Esophagus muscularis mucosa (tissue), 4 donors: Measurements from ENCODE around the gene TMEM169. TPM values are rescaled to one million over a fixed set of nuclear protein-coding genes. Genes with fewer than 3 reads are reported as not detected.
"Not testable (repeated sequence)": the region's sequence is repeated elsewhere in the genome, so short reads cannot be mapped to it uniquely, and the experiment has no call there.

ENCODE experiments used
- DNase-seq: peaks from one replicate; pipeline ENCODE4 v3.0.0-alpha.2; 2017; ENCODE audit errors: extremely low spot score
- H3K27ac ChIP-seq, 4 donors: fragments of 200-600 bp; sonication (generic); replicated peaks in 1 of 4; 1 replicate in 3 of 4; 2 replicates in 1 of 4; pipeline ENCODE4 v1.5.1; 2016 to 2019; ENCODE audit warnings: mild to moderate bottlenecking in 1 of 4
- H3K27me3 ChIP-seq, 4 donors: fragments of 200-600 bp; sonication (generic); one replicate each; pipeline versions ENCODE4 v1.5.1 to v1.6.0; 2016 to 2019
- H3K36me3 ChIP-seq, 4 donors: fragments of 200-600 bp; sonication (generic); one replicate each; pipeline ENCODE4 v1.5.1; 2016 to 2019
- H3K4me1 ChIP-seq, 4 donors: fragments of 200-600 bp; sonication (generic); one replicate each; pipeline ENCODE4 v1.5.1; 2016 to 2019
- H3K4me3 ChIP-seq, 4 donors: fragments of 200-600 bp; sonication (generic); 1 replicate in 2 of 4; 2 replicates in 2 of 4; pipeline ENCODE4 v1.5.1; 2016 to 2019; ENCODE audit warnings: mild to moderate bottlenecking in 4 of 4, moderate library complexity in 1 of 4
- H3K9me3 ChIP-seq, 4 donors: fragments of 200-600 bp; sonication (generic); 1 replicate in 3 of 4; 2 replicates in 1 of 4; pipeline ENCODE4 v1.5.1; 2016 to 2019
- CTCF ChIP-seq, 3 experiments: fragments of 200-600 bp in 2 of 3; fragments of 450-650 bp in 1 of 3; sonication (generic) in 2 of 3; IDR thresholded peaks; one replicate each; pipeline ENCODE4 v1.5.1; 2017 to 2019; ENCODE audit warnings: antibody characterized with exemption in 3 of 3, mild to moderate bottlenecking in 2 of 3, moderate library complexity in 1 of 3
- EP300 ChIP-seq: sonication (generic); formaldehyde crosslinking; IDR thresholded peaks from one replicate; pipeline ENCODE4 v1.6.1; 2017; ENCODE audit warnings: antibody characterized with exemption
- POLR2A ChIP-seq: fragments of 450-650 bp; IDR thresholded peaks from one replicate; pipeline ENCODE4 v1.6.1; 2017; ENCODE audit warnings: antibody characterized with exemption, moderate library complexity, mild to moderate bottlenecking, low read depth
- POLR2AphosphoS5 ChIP-seq, 2 donors: sonication (generic); formaldehyde crosslinking; IDR thresholded peaks; one replicate each; pipeline ENCODE4 v1.6.1; 2017; ENCODE audit warnings: antibody characterized with exemption in 2 of 2
- WGBS: methylation state at CpG from one replicate; pipeline ENCODE4 v1.1.5; 2018; 5-methylcytosine and 5-hydroxymethylcytosine counted together
- intact Hi-C: fragments of 100-400 bp; cut with DNase I; formaldehyde crosslinking; loops from one replicate; pipeline ENCODE4 v1.15.1; 2023
- total RNA-seq, 4 donors: library from RNA; depleted of rRNA; stranded (reverse); fragments of >200 nt; gene quantifications; one replicate each; pipeline versions ENCODE4 v1.1.0 to v1.2.1, GENCODE V29; 2016

The TMEM169 gene
- total RNA-seq, 4 donors from 2014 or later: under 0.01 to 0.75 (median 0.51) TPM

- intact Hi-C loops: no loop called here
Observed at GRCh38 chr2:216074794-216075193, 6.9 kb upstream of the TMEM169 start.

GRCh38 chr2:216075510-216076485 lies 5.9 kb upstream of the TMEM169 start:
- Histone ChIP-seq H3K27ac (no peak overlapping the region), H3K4me1 (peaks cover 0 to 8% (median 5%) of the 10 kb centered on the region in 4 donors), H3K9me3 (no peaks in the 10 kb centered on the region), H3K27me3 (no peaks in the 10 kb centered on the region), H3K4me3 (no peak overlapping the region), H3K36me3 (peaks cover 0 to 16% (median 4%) of the 10 kb centered on the region in 4 donors)
- intact Hi-C loops: no loop called here
- TF ChIP-seq POLR2AphosphoS5 (IDR thresholded peaks at IDR 0.05) (no peak), EP300 (no peak), POLR2A (no peak), CTCF (IDR thresholded peaks at IDR 0.05) (no peak)
- 92% methylated on average over 6 of the region's 6 CpGs for WGBS
- DNase-seq: no peak

More at GRCh38 chr2:216074794-216075193, 6.9 kb upstream of the TMEM169 start:
- Histone ChIP-seq H3K9me3 (no peaks in the 10 kb centered on the region), H3K4me1 (no peaks in the 10 kb centered on the region), H3K27me3 (no peaks in the 10 kb centered on the region), H3K36me3 (peaks cover 0 to 16% (median 4%) of the 10 kb centered on the region in 4 donors), H3K4me3 (no peak overlapping the region), H3K27ac (no peak overlapping the region)
- WGBS: 83% methylated on average over 1 of the region's 1 CpG
- TF ChIP-seq POLR2A (no peak), CTCF (IDR thresholded peaks at IDR 0.05) (no peak), EP300 (no peak), POLR2AphosphoS5 (IDR thresholded peaks at IDR 0.05) (no peak)
- no peak for DNase-seq

- H3K4me3 ChIP-seq: no peak overlapping the region
- no peak overlapping the region for H3K27ac ChIP-seq
- peaks cover 0 to 15% (median 0%) of the 10 kb centered on the region in 4 donors for H3K36me3 ChIP-seq
- TF ChIP-seq POLR2A (no peak), POLR2AphosphoS5 (IDR thresholded peaks at IDR 0.05) (no peak), EP300 (no peak), CTCF (IDR thresholded peaks at IDR 0.05) (no peak)
- intact Hi-C loops: no loop called here
- WGBS: 88% methylated on average over 1 of the region's 1 CpG
- H3K27me3 ChIP-seq: no peaks in the 10 kb centered on the region
- H3K9me3 ChIP-seq: peaks cover 0 to 3% (median 0%) of the 10 kb centered on the region in 4 donors
- peaks cover 11 to 23% (median 20%) of the 10 kb centered on the region in 4 donors for H3K4me1 ChIP-seq
- DNase-seq: no peak
Observed at GRCh38 chr2:216078776-216079175, 2.9 kb upstream of the TMEM169 start.

- H3K9me3 ChIP-seq, H3K36me3 ChIP-seq, intact Hi-C loops, H3K27ac ChIP-seq, DNase-seq, H3K4me3 ChIP-seq, H3K27me3 ChIP-seq: not testable (repeated sequence)
- WGBS: 98% methylated on average over 10 of the region's 10 CpGs
- H3K4me1 ChIP-seq: peaks cover 11 to 23% (median 20%) of the 10 kb centered on the region in 4 donors
Observed at GRCh38 chr2:216080048-216080447, 1.7 kb upstream of the TMEM169 start.

- H3K4me1 ChIP-seq: peaks cover 11 to 23% (median 20%) of the 10 kb centered on the region in 4 donors
- peak overlapping the region; percentile 64 to 75 (median 68) for H3K4me3 ChIP-seq
- no peak for DNase-seq
- H3K27ac ChIP-seq: peak overlapping the region; percentile 38 to 65 (median 58)
- H3K36me3 ChIP-seq: peaks cover 0 to 3% (median 0%) of the 10 kb centered on the region in 4 donors
- no peaks in the 10 kb centered on the region for H3K27me3 ChIP-seq
- peaks cover 0 to 3% (median 0%) of the 10 kb centered on the region in 4 donors for H3K9me3 ChIP-seq
- intact Hi-C loops: no loop called here
- WGBS: 28% methylated on average over 1 of the region's 1 CpG
- no peak for TF ChIP-seq CTCF (IDR thresholded peaks at IDR 0.05)
- no peak for TF ChIP-seq POLR2AphosphoS5 (IDR thresholded peaks at IDR 0.05)
- TF ChIP-seq POLR2A: no peak
- TF ChIP-seq EP300: no peak
Observed at GRCh38 chr2:216081012-216081411, 707 bp upstream of the TMEM169 start.
